GM21529 (cell line): Measurements from ENCODE around the gene PIBF1.
"Not testable (repeated sequence)": the region's sequence is repeated elsewhere in the genome, so short reads cannot be mapped to it uniquely, and the experiment has no call there.

Experiments
- ATAC-seq: cut with Tn5 transposase; IDR thresholded peaks from one replicate; pipeline ENCODE4 v1.9.1; 2021; ENCODE audit not compliant: unreplicated experiment

The PIBF1 gene, protein sequence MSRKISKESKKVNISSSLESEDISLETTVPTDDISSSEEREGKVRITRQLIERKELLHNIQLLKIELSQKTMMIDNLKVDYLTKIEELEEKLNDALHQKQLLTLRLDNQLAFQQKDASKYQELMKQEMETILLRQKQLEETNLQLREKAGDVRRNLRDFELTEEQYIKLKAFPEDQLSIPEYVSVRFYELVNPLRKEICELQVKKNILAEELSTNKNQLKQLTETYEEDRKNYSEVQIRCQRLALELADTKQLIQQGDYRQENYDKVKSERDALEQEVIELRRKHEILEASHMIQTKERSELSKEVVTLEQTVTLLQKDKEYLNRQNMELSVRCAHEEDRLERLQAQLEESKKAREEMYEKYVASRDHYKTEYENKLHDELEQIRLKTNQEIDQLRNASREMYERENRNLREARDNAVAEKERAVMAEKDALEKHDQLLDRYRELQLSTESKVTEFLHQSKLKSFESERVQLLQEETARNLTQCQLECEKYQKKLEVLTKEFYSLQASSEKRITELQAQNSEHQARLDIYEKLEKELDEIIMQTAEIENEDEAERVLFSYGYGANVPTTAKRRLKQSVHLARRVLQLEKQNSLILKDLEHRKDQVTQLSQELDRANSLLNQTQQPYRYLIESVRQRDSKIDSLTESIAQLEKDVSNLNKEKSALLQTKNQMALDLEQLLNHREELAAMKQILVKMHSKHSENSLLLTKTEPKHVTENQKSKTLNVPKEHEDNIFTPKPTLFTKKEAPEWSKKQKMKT

DNA sequence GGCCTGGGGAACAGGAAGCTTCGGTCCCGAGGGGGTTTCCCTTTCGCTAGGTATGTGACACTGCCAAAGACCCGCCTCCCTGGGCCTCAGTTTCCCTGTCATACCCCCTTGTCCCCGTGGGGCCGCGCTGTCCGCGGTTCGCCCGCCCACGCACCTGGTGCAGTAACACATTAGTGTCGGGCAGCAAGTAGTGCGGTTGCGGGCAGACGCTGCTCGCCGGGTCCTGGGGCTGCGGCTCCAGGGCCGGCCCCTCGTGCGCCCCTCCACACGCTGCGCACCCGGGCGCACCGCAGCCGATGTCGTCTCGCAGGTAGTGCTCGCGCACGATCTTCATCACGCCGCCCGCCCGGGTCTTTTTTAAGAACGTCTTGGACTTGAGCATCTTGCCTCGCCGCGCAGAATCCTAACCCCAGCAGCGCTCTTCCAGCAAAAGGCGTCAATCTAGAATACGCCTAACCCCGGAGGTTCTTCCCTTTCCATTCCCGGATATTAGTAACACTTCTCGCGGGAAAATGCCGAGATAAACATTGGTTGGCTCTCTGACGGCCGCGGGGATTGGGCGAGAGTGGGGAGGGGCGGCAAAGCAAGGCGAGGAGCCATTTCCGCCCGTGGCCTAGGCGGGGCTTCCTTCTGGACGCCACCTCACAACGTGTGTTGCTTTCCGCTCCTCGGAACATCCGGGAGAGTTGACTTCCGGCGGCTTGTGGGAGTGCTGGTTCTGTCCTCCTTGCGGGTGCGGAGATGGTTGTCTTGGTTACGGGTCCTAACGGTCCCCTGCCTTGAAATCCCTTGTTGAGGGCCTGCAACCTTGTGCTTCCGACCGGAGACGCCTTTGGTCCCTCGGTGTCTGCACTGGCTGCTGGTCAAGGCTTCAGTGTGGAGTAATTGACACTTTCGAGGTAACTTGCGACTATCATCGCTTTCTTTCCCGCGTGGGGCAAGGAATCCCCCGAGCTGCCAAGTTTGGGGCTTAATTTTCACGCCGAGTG, at the start of gene PIBF1, which contains the start of gene DIS3:
PIBF1 (plus strand) TSS at position 683 of the 989 bp plus-strand sequence. CDS start 1,337 bp downstream, outside the sequence.
DIS3 (minus strand) TSS at position 450 of the 989 bp plus-strand sequence; CDS start at position 382, 68 bp downstream.
- peak; percentile 96 for ATAC-seq

DNA sequence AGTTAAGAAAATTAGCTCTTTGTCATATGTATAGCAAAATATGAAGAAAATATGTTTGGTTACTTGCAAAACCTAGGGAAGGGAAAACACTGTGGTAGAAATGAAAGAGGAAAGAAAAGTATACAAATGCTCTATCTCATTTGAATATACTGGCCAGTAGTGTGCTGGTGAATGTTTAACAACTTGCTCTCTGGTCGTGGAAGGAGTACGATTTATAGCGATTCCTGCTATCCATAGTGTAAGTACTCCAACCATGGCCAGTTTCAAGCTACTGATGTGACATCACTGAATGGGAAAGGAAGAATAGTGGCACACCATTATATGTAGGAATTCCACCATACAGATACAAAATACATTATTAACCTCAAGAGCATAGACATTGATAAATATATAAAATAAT, 44.9 kb upstream of the PIBF1 start:
- ATAC-seq, result no peak

DNA sequence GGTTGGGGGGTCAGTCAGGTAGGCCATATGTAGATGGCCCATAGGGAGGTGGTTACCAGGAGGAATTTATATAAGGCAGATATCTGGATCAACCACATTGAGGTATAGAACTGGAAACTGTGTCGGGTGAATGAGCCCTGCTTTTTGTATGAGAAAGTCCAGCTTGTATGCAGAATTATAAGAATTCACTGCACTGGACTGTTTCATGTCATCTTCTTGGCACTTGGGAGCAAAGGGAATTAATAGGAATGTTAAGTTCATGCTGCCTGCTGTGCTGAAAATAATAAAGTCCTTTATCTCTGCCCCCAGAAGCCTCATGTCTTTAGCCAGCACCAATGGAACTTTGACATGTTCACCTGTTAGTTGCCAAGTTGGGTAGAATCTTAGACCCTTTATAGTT, 41.9 kb upstream of the PIBF1 start:
- ATAC-seq, result no peak

DNA sequence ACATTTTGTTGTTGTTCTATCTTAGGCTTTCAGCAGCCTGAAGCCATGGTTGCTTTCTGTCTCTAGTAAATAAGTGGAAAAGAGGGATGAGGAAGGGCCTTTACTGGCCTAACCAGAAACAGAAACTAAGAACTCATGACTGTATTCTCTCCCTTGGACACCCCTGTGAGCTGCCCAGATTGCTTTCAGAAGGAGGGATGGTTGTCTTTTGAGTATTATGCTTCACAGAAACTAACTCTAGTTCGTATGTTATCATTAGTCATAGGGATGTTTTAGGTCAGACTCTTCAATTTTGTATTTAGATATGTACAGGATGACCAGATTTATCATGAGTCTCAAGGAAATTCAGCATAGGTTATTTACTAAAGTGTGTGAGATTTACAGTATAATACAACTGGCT, 36.7 kb upstream of the PIBF1 start:
- ATAC-seq, result no peak

DNA sequence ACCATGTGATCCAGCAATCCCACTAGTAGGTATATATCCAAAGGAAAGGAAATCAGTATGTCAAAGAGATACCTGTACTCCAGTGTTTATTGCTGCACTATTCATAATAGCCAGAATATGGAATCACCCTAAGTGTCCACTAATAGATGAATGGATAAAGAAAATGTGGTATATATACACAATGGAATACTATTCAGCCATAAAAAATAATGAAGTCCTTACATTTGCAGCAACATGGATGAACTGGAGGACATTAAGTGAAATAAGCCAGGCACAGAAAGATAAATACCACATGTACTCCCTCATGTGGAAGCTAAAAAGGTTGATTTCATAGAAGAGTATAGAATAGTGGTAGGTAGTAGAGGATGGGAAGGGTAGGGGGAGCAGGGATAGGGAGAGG, 30.7 kb upstream of the PIBF1 start:
- ATAC-seq, result no peak

DNA sequence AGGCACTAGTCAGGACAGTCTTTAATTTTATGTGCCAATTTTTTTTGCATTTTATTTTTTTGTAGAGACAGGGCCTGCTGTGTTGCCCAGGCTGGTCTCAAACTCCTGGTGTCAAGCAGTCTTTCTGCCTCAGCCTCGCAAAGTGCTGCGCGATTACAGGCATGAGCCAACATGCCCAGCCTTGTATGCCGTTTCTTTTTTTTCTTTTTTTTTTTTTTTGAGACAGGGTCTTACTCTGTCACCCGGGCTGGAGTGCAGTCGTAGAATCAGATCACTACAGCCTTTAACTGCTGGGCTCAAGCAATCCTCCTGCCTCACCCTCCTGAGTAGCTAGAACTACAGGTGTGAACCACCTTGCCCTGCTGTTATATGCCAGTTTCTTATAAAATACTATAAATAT, 27.8 kb upstream of the PIBF1 start:
- ATAC-seq, result no peak

DNA sequence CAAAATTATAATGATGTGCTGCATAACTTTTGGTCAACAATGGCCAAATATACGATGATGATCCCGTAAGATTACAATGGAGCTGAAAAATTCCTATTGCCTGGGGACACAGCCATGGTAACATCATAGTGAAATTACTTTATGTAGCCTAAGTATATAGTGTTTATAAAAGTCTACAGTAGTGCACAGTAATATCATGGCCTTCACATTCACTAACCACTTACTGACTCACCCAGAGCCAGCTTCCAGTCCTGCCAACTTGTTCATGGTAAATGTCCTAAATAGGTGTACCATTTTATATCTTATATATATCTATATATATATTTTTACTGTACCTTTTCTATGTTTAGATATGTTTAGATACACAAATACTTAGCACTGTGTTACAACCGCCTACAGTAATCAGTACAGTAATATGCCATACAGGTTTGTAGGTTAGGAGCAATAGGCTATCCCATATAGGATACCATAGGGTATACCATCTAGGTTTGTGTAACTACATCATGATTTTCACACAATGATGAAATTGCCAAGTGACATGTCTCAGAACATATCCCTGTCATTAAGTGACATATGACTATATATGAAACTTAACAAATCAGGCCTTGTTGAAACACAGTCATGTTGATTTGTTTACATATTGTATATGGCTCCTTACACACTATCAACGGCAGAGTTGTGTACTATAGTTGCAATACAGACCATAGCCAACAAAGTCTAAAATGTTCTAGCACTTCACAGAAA, 24.0 kb upstream of the PIBF1 start:
- no peak for ATAC-seq

DNA sequence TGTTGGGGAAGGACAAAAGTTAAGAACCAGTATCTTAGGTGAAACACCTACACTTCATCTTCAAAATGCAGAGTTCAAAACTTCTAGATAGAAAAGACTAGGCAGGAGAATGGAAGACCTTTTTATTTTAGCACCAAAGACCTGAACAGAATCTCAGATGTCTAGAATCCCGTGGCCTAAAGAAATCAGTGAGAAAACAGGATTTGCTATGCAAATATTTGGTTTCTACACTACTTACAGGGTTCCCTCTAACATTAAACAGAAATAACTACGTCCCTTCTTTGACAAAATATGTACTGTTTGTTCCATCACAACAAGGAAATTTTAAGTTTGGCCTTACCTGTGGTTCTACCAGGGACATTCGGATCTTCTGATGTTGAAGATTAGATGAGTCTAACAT, 21.7 kb upstream of the PIBF1 start:
- peak; percentile 40 for ATAC-seq

DNA sequence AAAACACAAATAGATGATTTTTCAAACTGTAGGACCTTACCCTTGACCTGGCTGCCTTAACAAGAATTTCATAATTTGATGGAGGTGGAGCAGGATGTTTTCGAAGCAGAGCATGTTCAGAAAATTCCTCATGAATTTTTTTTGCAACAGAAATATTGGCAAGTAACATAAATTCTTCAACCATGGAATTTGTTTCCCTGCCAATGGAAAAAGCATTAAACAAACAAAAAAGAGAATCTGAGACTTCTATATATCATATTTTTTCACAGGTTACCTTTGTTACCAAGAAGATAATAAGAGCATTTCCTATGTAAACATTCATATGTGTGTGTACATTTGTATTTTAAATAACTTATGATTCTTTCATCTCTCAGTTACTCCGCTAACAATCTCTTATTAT, 18.5 kb upstream of the PIBF1 start:
- no peak for ATAC-seq

DNA sequence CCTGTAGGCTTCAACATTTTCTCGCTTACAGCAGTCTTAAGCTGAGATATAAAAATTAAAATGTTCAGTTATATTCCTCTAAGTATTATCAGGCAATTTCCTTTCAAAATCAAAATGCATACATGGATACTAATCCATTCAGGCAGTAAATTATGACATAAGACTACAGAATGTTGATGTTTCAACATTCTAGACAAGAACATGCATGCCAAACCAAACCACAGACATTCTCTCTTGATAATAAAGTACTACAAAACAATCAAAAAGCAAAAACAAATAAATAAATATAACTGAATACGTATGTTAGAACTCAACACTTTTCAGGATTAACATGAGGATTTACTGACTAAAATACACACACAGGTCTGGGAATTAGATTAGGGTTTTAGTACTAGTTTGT, 7.9 kb upstream of the PIBF1 start:
- ATAC-seq, result no peak

DNA sequence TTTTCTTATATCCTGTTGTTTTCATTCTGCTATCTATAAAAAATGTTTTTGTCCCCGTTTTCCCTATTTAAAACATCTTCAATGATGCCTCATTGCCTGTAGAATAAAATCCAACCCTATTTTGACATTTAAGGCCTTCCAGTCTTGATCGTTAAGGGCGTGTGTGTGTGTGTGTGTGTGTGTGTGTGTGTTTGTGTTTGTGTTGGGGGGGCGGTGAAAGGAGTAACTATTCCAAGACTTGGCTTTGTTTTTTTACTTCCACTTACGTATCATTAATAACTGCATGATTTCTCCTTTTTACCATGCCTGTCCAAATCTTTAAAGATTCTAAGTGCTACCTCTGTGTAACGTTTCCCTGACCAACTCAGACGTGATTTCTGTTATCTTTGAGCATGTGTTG, 784 bp downstream of the PIBF1 start:
- no peak for ATAC-seq

DNA sequence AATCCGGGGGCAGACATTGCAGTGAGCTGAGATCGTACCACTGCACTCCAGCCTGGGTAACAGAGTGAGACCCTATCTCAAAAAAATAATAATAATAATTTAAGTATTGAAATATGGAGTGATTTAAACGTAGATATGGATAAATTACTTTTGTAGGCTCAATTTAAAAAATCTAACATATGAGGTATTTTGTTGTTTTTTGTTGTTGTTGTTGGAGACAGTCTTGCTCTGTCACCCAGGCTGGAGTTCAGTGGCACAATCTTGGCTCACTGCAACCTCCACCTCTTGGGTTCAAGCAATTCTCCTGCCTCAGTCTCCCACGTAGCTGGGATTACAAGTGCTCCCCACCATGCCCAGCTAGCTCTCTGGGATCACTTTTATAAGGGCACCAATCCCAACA, 2.7 kb downstream of the PIBF1 start:
- not testable (repeated sequence) for ATAC-seq

DNA sequence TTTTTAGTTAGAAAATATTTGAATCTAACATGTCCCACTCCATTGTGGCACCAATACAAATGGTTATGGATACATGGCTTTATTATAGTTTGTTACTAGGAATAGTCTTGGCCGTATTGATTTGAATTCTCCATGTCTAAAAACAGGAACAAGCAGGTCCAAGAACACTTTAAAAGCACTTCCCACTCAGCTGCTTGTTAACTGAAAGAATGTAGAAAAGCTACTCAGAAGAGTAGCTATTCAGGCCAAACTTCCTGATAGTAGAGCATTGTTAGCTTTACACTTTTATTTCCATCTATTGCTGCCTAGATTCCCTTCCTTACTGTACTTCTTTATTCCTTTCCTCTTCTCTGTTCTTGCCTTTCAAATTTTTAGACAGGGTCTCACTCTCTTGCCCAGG, 6.9 kb downstream of the PIBF1 start:
- ATAC-seq, result no peak

DNA sequence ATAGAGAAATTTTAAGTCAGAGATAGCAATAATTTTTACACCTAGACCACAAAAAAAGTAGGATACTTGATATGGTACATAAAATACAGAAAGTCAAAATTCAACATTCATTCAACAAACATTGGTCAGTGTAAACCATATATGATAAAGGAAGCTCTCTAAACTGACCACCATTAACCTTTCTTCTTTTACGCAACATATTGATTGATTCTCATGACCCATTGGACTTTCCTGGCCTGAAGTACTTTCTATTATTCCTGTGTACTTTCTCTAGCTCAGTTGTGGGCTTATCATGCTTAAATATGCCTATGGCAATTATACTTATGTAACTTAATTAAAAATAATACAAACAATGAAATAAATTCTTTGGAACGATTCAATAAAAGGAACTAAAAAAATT, 10.7 kb downstream of the PIBF1 start:
- ATAC-seq, result no peak

DNA sequence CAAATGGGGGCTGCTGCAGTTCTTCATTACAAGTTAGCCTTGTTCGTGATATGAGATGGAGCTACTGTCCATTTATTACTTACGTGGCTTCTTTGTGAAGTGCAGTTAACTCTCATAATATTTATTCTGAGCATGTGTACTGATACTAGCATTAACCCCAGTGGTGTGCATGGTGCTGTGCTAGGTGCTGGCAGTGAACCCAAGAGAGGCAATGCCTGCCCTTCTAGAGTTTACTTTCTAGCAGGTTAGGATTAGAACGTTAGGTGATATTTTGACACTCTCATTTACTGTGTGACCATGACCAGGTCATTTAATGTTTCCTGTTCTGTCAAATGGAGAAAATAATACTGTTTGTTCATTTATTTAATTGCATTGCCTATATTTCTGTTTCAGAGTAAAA, 16.9 kb downstream of the PIBF1 start:
- no peak for ATAC-seq

DNA sequence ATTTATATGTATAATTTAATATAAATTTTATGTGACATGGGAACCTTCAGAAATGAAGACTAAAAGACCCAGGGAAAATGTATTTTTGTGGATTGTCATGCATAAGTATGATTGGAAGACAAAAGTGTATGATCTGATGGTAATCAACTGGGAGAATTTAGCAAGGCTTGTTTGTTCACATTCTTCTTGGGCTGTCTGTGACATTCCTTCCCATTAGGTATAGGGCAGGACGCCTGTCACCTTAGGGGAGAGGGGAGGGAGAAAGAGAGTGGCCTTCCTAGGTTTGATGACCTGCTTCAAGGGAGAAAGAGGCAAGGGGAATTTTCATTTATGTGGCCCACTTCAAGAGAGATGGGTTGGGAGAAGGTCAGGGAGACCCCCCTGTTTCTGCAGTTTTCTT, 22.4 kb downstream of the PIBF1 start:
- ATAC-seq, result no peak

DNA sequence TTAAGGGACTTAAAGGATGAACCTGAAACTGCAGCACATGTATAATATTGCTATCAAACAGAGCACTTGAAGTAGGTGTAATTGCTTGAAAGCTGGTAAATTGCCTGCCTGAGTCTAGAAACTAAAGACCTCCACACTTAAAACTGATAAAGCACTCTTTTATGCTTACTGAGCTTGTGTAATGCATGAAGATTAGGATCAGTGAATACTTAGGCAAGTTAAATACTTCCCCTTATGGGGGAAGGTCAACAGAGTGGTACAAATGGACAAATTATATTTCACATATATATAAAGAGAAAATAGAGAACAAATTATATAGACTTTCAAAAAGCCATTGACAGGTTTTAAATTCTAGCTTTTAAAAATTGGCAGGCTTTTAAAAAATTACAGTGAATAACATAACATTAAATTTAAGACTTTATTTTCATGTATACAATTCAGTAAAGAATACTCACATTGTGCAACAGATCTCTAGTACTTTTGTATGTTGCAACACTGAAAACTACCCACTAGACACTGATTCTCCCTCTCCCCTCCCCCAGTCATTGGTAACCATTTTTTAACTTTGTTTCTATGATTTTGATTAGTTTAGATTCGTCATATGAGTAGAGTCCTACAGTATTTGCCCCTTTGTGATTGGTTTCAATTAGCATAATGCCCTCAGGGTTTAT, 23.9 kb downstream of the PIBF1 start:
- ATAC-seq, result no peak

DNA sequence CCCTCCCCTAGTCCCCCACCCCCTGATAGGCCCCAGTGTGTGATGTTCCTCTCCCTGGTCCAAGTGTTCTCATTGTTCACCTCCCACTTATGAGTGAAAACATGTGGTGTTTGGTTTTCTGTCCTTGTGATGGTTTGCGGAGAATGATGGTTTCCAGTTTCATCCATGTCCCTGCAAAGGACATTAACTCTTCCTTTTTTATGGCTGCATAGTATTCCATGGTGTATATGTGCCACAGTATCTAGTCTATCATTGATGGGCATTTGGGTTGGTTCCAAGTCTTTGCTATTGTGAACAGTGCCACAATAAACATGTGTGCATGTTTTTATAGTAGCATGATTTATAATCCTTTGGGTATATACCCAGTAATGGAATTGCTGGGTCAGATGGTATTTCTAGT, 24.6 kb downstream of the PIBF1 start:
- not testable (repeated sequence) for ATAC-seq

DNA sequence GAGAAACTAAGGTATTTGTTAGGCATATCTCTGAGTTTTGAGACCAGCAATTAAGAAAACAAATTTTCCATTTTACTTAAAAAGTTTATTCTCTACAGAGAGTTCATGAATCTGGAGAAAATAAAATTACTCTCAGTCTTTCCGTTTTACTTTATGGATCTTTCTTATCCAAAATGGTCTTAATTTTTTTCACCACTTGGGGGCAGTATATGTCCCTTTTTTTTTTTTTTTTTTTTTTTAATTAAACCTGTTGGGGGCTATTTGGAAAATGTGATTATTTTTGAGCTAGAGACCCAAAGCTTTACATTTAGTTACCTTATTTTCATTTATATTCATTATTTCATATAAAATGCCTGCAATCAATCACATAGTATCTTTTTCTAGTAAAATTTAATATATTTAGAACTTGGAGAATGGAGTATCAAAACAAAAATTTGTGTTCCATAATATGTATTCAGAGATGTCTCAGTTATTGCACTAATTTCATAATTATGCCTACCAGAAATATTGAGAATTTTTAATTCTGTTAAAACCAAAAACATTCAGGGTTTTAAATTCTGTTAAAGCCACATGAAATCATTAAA, 27.1 kb downstream of the PIBF1 start:
- ATAC-seq, result peak; percentile 52
